Left ventricle myocardium inferior (tissue), 1 donor: ENCODE results near the gene OXTR. TPM values are rescaled to one million over a fixed set of nuclear protein-coding genes. Genes with fewer than 3 reads are reported as not detected.
"Not testable (repeated sequence)": the region's sequence is repeated elsewhere in the genome, so short reads cannot be mapped to it uniquely, and the experiment has no call there.

Experiments used
- DNase-seq: peaks from one replicate; pipeline ENCODE4 v3.0.0-alpha.2; 2020
- H3K27ac ChIP-seq: fragments of 200-600 bp; replicated peaks from 2 replicates; pipeline ENCODE4 v1.8.0; 2021
- H3K27me3 ChIP-seq: fragments of 200-600 bp; 2 replicates; pipeline ENCODE4 v1.8.0; 2021; ENCODE audit warnings: low read depth
- H3K36me3 ChIP-seq: fragments of 200-600 bp; 2 replicates; pipeline ENCODE4 v1.8.0; 2021
- H3K4me1 ChIP-seq: fragments of 200-600 bp; 2 replicates; pipeline ENCODE4 v1.8.0; 2021
- H3K4me3 ChIP-seq: fragments of 200-600 bp; 2 replicates; pipeline ENCODE4 v1.8.0; 2021; ENCODE audit warnings: mild to moderate bottlenecking, moderate library complexity
- H3K9me3 ChIP-seq: fragments of 200-600 bp; replicated peaks from 2 replicates; pipeline ENCODE4 v1.8.0; 2021
- CTCF ChIP-seq: fragments of 200-600 bp; IDR thresholded peaks from 2 replicates; pipeline ENCODE4 v1.8.0; 2021; ENCODE audit warnings: antibody characterized with exemption, mild to moderate bottlenecking, borderline replicate concordance
- intact Hi-C: fragments of 100-400 bp; cut with micrococcal nuclease; formaldehyde crosslinking; loops from one replicate; pipeline ENCODE4 v1.11.0; 2022
- total RNA-seq: library from RNA; stranded (reverse); fragmentation: NEBNext Ultra II Directional; extraction: Animal tissue kit (Norgen Biotek cat#: 25700); gene quantifications from one replicate; pipeline ENCODE4 v1.2.1, GENCODE V29; 2021
- donor health status: DM: no; HTN: yes; CAD: no; lungs with severe emphysema.

The OXTR gene
- total RNA-seq, 1 donor from 2014 or later = 0.14 TPM

DNA sequence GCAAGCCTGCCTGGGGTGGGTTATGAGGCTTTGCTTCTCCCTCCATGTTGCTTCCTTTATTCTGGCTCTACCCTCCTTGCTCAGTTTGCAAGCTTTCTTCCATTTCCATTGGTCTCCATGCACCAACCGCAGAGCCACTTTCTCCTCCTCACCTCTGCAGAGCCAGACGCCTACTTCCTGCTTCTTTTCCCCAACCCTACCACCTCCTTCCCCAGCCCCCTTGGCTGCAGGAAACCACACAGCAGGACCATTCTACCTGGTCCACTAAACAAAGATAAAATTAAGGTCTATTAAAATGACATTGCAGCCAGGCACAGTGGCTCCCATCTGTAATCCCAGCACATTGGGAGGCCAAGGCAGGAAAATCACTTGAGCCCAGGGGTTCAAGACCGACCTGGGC, 45.8 kb downstream of the OXTR start:
- H3K4me3 ChIP-seq = no peak overlapping the region
- H3K36me3 ChIP-seq = no peaks in the 10 kb centered on the region
- no peaks in the 10 kb centered on the region for H3K27me3 ChIP-seq
- no peak for TF ChIP-seq CTCF
- no peak for DNase-seq
- H3K9me3 ChIP-seq = no peaks in the 10 kb centered on the region
- H3K4me1 ChIP-seq = no peaks in the 10 kb centered on the region
- intact Hi-C loops = no loop called here
- H3K27ac ChIP-seq = no peak overlapping the region

DNA sequence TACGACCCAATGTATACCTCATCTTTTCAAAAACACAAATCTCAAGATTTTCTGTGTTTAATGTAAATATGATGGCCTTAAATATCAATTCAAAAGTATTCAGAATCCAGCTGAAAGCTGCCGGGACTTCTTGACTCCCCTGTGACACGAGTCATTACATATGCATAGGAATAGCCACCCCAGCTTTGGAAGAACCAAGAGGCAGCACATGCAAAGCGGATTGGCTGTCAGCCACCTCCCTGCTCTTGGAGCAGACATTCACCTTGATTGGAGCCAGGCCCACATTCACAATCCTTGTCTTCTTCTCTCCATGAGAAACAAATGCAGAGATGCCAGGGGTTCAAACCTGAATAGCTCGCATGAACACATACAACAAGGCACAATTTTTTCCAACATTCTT, 46.6 kb downstream of the OXTR start:
- Histone ChIP-seq H3K9me3 (no peaks in the 10 kb centered on the region), H3K27me3 (no peaks in the 10 kb centered on the region), H3K4me3 (no peak overlapping the region), H3K27ac (no peak overlapping the region), H3K4me1 (no peaks in the 10 kb centered on the region), H3K36me3 (no peaks in the 10 kb centered on the region)
- no peak for DNase-seq
- TF ChIP-seq CTCF = no peak
- intact Hi-C loops = no loop called here

DNA sequence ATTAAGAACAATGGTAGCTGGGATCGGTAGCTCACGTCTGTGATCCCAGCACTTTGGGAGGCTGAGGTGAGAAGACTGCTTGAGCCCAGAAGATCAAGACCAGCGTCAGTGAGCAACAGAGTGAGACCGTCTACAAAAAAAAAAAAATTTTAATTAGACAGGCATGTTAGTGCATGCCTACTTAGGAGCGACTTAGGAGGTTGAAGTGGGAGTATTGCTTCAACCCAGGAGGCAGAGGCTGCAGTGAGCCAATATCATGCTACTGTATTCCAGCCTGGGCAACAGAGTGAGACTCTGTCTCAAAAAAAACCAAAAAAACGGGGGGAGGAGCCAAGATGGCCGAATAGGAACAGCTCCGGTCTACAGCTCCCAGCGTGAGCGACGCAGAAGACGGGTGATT, 53.7 kb downstream of the OXTR start:
- H3K27me3 ChIP-seq, intact Hi-C loops, H3K9me3 ChIP-seq, DNase-seq, H3K36me3 ChIP-seq, H3K4me3 ChIP-seq, H3K4me1 ChIP-seq, H3K27ac ChIP-seq: not testable (repeated sequence)

DNA sequence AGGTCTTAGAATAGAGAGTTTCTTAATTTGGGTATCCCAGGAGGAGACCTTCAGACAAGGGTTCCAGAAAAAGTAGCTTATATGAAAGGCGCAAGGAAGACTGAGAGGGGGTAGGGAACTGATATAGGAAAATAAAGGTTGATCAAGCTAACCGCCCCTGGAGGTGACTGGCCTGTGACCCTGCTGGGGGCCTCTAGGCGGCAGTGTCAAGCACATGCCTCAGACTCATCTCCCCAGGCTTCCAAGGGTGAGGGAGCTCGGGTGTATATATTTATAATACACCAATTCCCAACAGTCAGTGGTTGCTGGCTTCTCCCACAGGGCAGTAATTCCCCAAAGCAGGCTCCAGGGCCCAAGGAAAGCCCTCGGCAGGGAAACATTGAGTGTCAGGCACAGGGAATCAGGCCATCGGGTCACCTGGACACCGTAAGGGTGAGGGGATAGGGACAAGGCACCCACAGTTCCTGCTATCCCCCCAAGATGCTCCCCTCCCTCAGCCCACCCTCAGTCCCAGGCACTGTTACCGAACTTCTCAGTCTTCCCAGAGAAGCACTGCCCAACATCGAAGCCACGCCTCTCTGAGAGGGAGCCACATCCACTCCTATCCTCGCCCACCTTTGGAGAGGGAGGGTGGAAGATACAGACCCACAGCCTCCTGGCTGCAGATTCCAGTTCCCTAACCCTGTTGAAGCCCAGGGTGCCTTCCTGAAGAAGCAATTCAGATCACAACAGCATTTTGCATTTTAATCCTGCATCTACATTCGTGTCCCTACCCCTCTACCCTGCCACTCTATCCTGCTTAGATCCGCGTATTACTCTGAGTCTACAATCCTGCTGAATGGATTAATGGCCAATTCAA, 55.3 kb downstream of the OXTR start:
- DNase-seq = no peak
- TF ChIP-seq CTCF = peak; percentile 18
- intact Hi-C loops = no loop called here
- H3K36me3 ChIP-seq = no peaks in the 10 kb centered on the region
- H3K27ac ChIP-seq = no peak overlapping the region
- no peaks in the 10 kb centered on the region for H3K27me3 ChIP-seq
- H3K9me3 ChIP-seq = no peaks in the 10 kb centered on the region
- H3K4me3 ChIP-seq = no peak overlapping the region
- H3K4me1 ChIP-seq = peaks cover 8% of the 10 kb centered on the region

- no peak for DNase-seq
- no peaks in the 10 kb centered on the region for H3K27me3 ChIP-seq
- H3K27ac ChIP-seq = no peak overlapping the region
- intact Hi-C loops = no loop called here
- peaks cover 8% of the 10 kb centered on the region for H3K4me1 ChIP-seq
- TF ChIP-seq CTCF = no peak
- H3K9me3 ChIP-seq = no peaks in the 10 kb centered on the region
- no peaks in the 10 kb centered on the region for H3K36me3 ChIP-seq
- H3K4me3 ChIP-seq = no peak overlapping the region
Observed at GRCh38 chr3:8712908-8713255, 56.5 kb downstream of the OXTR start.

- Histone ChIP-seq H3K4me1 (peaks cover 8% of the 10 kb centered on the region), H3K27ac (no peak overlapping the region), H3K9me3 (no peaks in the 10 kb centered on the region), H3K4me3 (no peak overlapping the region), H3K27me3 (no peaks in the 10 kb centered on the region), H3K36me3 (no peaks in the 10 kb centered on the region)
- intact Hi-C loops = no loop called here
- TF ChIP-seq CTCF = no peak
- DNase-seq = no peak
Observed at GRCh38 chr3:8712045-8712907, 57.1 kb downstream of the OXTR start.
